ENCODE results near the gene REPS1.

The REPS1 gene

GRCh38 chr6:138979813-138980668, 8.0 kb downstream of the REPS1 start:
- no peak for TF ChIP-seq CTCF (IDR thresholded peaks at IDR 0.05)
- Histone ChIP-seq H3K27ac (no peak overlapping the region), H3K4me1 (ENCODE audit: control insufficient read depth in 1 of 2, insufficient read depth in 1 of 2, low read depth in 1 of 2, low read length in 1 of 2) (peaks cover 0 to 3% of the 10 kb centered on the region in 2 experiments), H3K36me3 (no peaks in the 10 kb centered on the region), H3K4me3 (ENCODE audit: low read depth in 1 of 2, low read length in 1 of 2) (no peak overlapping the region), H3K27me3 (no peaks in the 10 kb centered on the region), H3K9me3 (no peaks in the 10 kb centered on the region)

DNA sequence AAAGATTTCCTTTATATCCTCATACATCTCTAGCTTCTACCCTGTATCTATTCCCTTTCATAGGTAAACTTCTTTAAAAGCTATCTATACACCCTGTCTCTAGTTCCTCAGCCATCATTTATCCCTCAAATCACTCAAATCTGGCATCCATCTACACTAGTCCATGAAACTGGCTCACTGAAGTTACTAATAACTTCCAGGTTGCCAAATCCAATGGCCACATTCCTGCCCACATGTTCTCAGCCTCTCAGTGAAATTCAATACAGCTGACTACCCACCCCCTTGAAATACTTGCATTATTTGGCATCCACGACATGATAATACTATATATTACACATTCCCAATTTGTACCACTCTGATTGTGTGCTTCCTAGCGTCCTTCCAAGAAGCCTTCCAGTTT, 8.7 kb downstream of the REPS1 start:
- H3K4me1 ChIP-seq (ENCODE audit: control insufficient read depth in 1 of 2, insufficient read depth in 1 of 2, low read depth in 1 of 2, low read length in 1 of 2) = peaks cover 0 to 2% of the 10 kb centered on the region in 2 experiments
- H3K27me3 ChIP-seq = no peaks in the 10 kb centered on the region
- TF ChIP-seq CTCF (IDR thresholded peaks at IDR 0.05) = no peak
- H3K27ac ChIP-seq = no peak overlapping the region
- H3K4me3 ChIP-seq (ENCODE audit: low read depth in 1 of 2, low read length in 1 of 2) = no peak overlapping the region
- no peaks in the 10 kb centered on the region for H3K9me3 ChIP-seq
- no peaks in the 10 kb centered on the region for H3K36me3 ChIP-seq

GRCh38 chr6:138978229-138978628, 9.8 kb downstream of the REPS1 start:
- no peaks in the 10 kb centered on the region for H3K36me3 ChIP-seq
- H3K9me3 ChIP-seq = no peaks in the 10 kb centered on the region
- no peak overlapping the region for H3K27ac ChIP-seq
- H3K27me3 ChIP-seq = no peaks in the 10 kb centered on the region
- no peaks in the 10 kb centered on the region for H3K4me1 ChIP-seq (ENCODE audit: control insufficient read depth in 1 of 2, insufficient read depth in 1 of 2, low read depth in 1 of 2, low read length in 1 of 2)
- no peak overlapping the region for H3K4me3 ChIP-seq (ENCODE audit: low read depth in 1 of 2, low read length in 1 of 2)
- no peak for TF ChIP-seq CTCF (IDR thresholded peaks at IDR 0.05)

- no peaks in the 10 kb centered on the region for H3K36me3 ChIP-seq
- TF ChIP-seq CTCF (IDR thresholded peaks at IDR 0.05) = no peak
- H3K27ac ChIP-seq = no peak overlapping the region
- no peak overlapping the region for H3K4me3 ChIP-seq (ENCODE audit: low read depth in 1 of 2, low read length in 1 of 2)
- no peaks in the 10 kb centered on the region for H3K27me3 ChIP-seq
- H3K4me1 ChIP-seq (ENCODE audit: control insufficient read depth in 1 of 2, insufficient read depth in 1 of 2, low read depth in 1 of 2, low read length in 1 of 2) = no peaks in the 10 kb centered on the region
- no peaks in the 10 kb centered on the region for H3K9me3 ChIP-seq
Measured at GRCh38 chr6:138977646-138978167, 10.3 kb downstream of the REPS1 start.

DNA sequence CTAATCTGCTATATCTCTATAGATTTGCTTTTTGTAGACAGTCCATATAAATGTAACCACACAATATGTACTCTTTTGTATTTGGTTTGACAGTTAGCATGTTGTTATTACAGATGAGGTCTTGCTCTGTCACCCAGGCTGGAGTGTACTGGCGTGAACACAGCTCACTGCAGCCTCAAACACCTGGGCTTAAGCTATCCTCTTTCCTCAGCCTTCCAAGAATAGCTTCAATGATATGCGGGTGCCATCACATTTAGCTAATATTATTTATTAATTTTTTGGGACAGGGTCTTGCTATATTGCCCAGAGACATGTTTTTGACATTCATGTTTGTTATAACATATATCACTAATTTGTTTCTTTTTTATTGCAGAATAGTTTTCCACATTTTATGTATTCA, 10.8 kb downstream of the REPS1 start:
- no peaks in the 10 kb centered on the region for H3K27me3 ChIP-seq
- no peak for TF ChIP-seq CTCF (IDR thresholded peaks at IDR 0.05)
- H3K9me3 ChIP-seq = no peaks in the 10 kb centered on the region
- H3K27ac ChIP-seq = no peak overlapping the region
- no peak overlapping the region for H3K4me3 ChIP-seq (ENCODE audit: low read depth in 1 of 2, low read length in 1 of 2)
- H3K36me3 ChIP-seq = no peaks in the 10 kb centered on the region
- no peaks in the 10 kb centered on the region for H3K4me1 ChIP-seq (ENCODE audit: control insufficient read depth in 1 of 2, insufficient read depth in 1 of 2, low read depth in 1 of 2, low read length in 1 of 2)
